AG10803 (cell line): ENCODE data around the gene SIAH1.

Experiments used
- DNase-seq: peaks from one replicate; pipeline ENCODE4 v3.0.0; 2010; ENCODE audit warnings: low read depth
- H3K4me3 ChIP-seq: 2 replicates; pipeline ENCODE4 v1.5.1; 2011; ENCODE audit warnings: mild to moderate bottlenecking, low read length, control low read depth
- CTCF ChIP-seq: conservative IDR thresholded peaks from 2 replicates; pipeline ENCODE4 v1.5.1; 2011; ENCODE audit warnings: mild to moderate bottlenecking, low read length, control low read depth, inconsistent platforms

The SIAH1 gene

GRCh38 chr16:48385253-48386150 is at the start of gene SIAH1:
Gene SIAH1 (minus strand): TSS chr16:48385413. CDS start chr16:48362428, 22,985 bp downstream.
- peak within 1 kb of the TSS; percentile 87 for H3K4me3 ChIP-seq
- TF ChIP-seq CTCF: no peak
- DNase-seq: peak; percentile 77

- DNase-seq: peak; percentile 35
- no peak for TF ChIP-seq CTCF
These were observed 49.6 kb upstream of the SIAH1 start for GRCh38 chr16:48434653-48435317.

GRCh38 chr16:48433850-48434530 is 48.8 kb upstream of the SIAH1 start:
- no peak for TF ChIP-seq CTCF
- no peak for DNase-seq
- no peak overlapping the region for H3K4me3 ChIP-seq

More at GRCh38 chr16:48434653-48435317, 49.6 kb upstream of the SIAH1 start:
- no peak overlapping the region for H3K4me3 ChIP-seq

GRCh38 chr16:48433116-48433849 is 48.1 kb upstream of the SIAH1 start:
- no peak for TF ChIP-seq CTCF
- H3K4me3 ChIP-seq: no peak overlapping the region
- DNase-seq: no peak

- DNase-seq: no peak
- TF ChIP-seq CTCF: no peak
- H3K4me3 ChIP-seq: no peak overlapping the region
These were observed 46.9 kb upstream of the SIAH1 start for GRCh38 chr16:48432136-48432535.

GRCh38 chr16:48430890-48431289 is 45.7 kb upstream of the SIAH1 start:
- DNase-seq: no peak
- no peak for TF ChIP-seq CTCF
- no peak overlapping the region for H3K4me3 ChIP-seq
